Cardiac septum (tissue), 1 donor: Measurements from ENCODE around the gene TNFAIP3. TPM values are rescaled to one million over a fixed set of nuclear protein-coding genes. Genes with fewer than 3 reads are reported as not detected.
A peak's percentile ranks its signal among the peaks of the same experiment; 100 is the strongest.
"Not testable (repeated sequence)": the region's sequence is repeated elsewhere in the genome, so short reads cannot be mapped to it uniquely, and the experiment has no call there.

Source experiments
- DNase-seq: peaks from one replicate; pipeline ENCODE4 v3.0.0-alpha.2; 2020; ENCODE audit warnings: low spot score
- intact Hi-C: fragments of 100-400 bp; cut with DNase I; formaldehyde crosslinking; loops from one replicate; pipeline ENCODE4 v1.14.0; 2022
- total RNA-seq: library from RNA; stranded (reverse); fragmentation: NEBNext Ultra II Directional; extraction: Animal tissue kit (Norgen Biotek cat#: 25700); gene quantifications from one replicate; pipeline ENCODE4 v1.2.1, GENCODE V29; 2021
- donor health status: DM: no; HTN: no; CAD: no.

Gene TNFAIP3
- total RNA-seq, 1 donor from 2014 or later: 7.9 TPM

- intact Hi-C loops: no loop called here
- no peak for DNase-seq
Observed at GRCh38 chr6:137843211-137843610, 23.8 kb upstream of the TNFAIP3 start.

GRCh38 chr6:137844327-137844726 is 22.7 kb upstream of the TNFAIP3 start:
- intact Hi-C loops, DNase-seq: not testable (repeated sequence)

GRCh38 chr6:137844773-137845172 is 22.3 kb upstream of the TNFAIP3 start:
- DNase-seq, intact Hi-C loops: not testable (repeated sequence)

GRCh38 chr6:137845460-137845859 is 21.6 kb upstream of the TNFAIP3 start:
- DNase-seq: no peak
- intact Hi-C loops: no loop called here

- intact Hi-C loops: no loop called here
- DNase-seq: no peak
Observed at GRCh38 chr6:137846274-137846673, 20.8 kb upstream of the TNFAIP3 start.

- peak; percentile 80 for DNase-seq
- intact Hi-C loops: no loop called here
Observed at GRCh38 chr6:137846772-137847313, 20.2 kb upstream of the TNFAIP3 start.

GRCh38 chr6:137847748-137848147 is 19.3 kb upstream of the TNFAIP3 start:
- intact Hi-C loops: no loop called here
- no peak for DNase-seq

- intact Hi-C loops: no loop called here
- no peak for DNase-seq
Observed at GRCh38 chr6:137848672-137849071, 18.4 kb upstream of the TNFAIP3 start.

GRCh38 chr6:137849181-137849980 is 17.7 kb upstream of the TNFAIP3 start:
- intact Hi-C loops: no loop called here
- DNase-seq: no peak

GRCh38 chr6:137849981-137850714 is 16.9 kb upstream of the TNFAIP3 start:
- DNase-seq: no peak
- intact Hi-C loops: no loop called here

- DNase-seq: no peak
- intact Hi-C loops: no loop called here
Observed at GRCh38 chr6:137850816-137851602, 16.1 kb upstream of the TNFAIP3 start.

- DNase-seq: no peak
- intact Hi-C loops: no loop called here
Observed at GRCh38 chr6:137851669-137852068, 15.4 kb upstream of the TNFAIP3 start.

GRCh38 chr6:137852346-137852745 is 14.7 kb upstream of the TNFAIP3 start:
- intact Hi-C loops: no loop called here
- DNase-seq: no peak

- intact Hi-C loops: no loop called here
- no peak for DNase-seq
Observed at GRCh38 chr6:137852811-137853210, 14.2 kb upstream of the TNFAIP3 start.

GRCh38 chr6:137853569-137854213 is 13.4 kb upstream of the TNFAIP3 start:
- no peak for DNase-seq
- intact Hi-C loops: no loop called here

GRCh38 chr6:137856138-137856898 is 10.7 kb upstream of the TNFAIP3 start:
- intact Hi-C loops: no loop called here
- no peak for DNase-seq

GRCh38 chr6:137859025-137859424 is 8.0 kb upstream of the TNFAIP3 start:
- intact Hi-C loops: no loop called here
- no peak for DNase-seq

GRCh38 chr6:137860394-137861005 is 6.6 kb upstream of the TNFAIP3 start:
- intact Hi-C loops: loop anchor here (10.0 kb wide), 1 partner anchor 244 kb away; the partner anchor contains the start of gene PERP
- DNase-seq: no peak
